ENCODE measurements around the gene BEND5. TPM values are rescaled to one million over a fixed set of nuclear protein-coding genes. Genes with fewer than 3 reads are reported as not detected.

BEND5 gene
- total RNA-seq, 2 experiments from 2014 or later: 2.0 to 2.5 TPM

- no peaks in the 10 kb centered on the region for H3K27me3 Mint-ChIP-seq
- no peak overlapping the region for H3K27ac Mint-ChIP-seq
- H3K9me3 Mint-ChIP-seq: no peaks in the 10 kb centered on the region
- DNase-seq: no peak
- ChIA-PET POLR2A (no interaction called here), CTCF (no interaction called here)
- no peaks in the 10 kb centered on the region for H3K4me1 Mint-ChIP-seq
- H3K4me3 Mint-ChIP-seq: no peak overlapping the region
- H3K36me3 Mint-ChIP-seq (ENCODE audit: low read depth): peaks cover 4% of the 10 kb centered on the region
Measured at GRCh38 chr1:48757363-48757762, 19.3 kb downstream of the BEND5 start.

GRCh38 chr1:48756683-48757316 is 19.9 kb downstream of the BEND5 start:
- Mint-ChIP-seq H3K4me1 (no peaks in the 10 kb centered on the region), H3K9me3 (no peaks in the 10 kb centered on the region), H3K27ac (no peak overlapping the region), H3K27me3 (no peaks in the 10 kb centered on the region), H3K4me3 (no peak overlapping the region), H3K36me3 (ENCODE audit: low read depth) (peaks cover 4% of the 10 kb centered on the region)
- POLR2A ChIA-PET: no interaction called here
- CTCF ChIA-PET: no interaction called here
- no peak for DNase-seq

- H3K36me3 Mint-ChIP-seq (ENCODE audit: low read depth): peaks cover 2% of the 10 kb centered on the region
- ChIA-PET CTCF (no interaction called here), POLR2A (no interaction called here)
- H3K27ac Mint-ChIP-seq: no peak overlapping the region
- no peaks in the 10 kb centered on the region for H3K9me3 Mint-ChIP-seq
- no peak overlapping the region for H3K4me3 Mint-ChIP-seq
- no peaks in the 10 kb centered on the region for H3K27me3 Mint-ChIP-seq
- no peaks in the 10 kb centered on the region for H3K4me1 Mint-ChIP-seq
- no peak for DNase-seq
Measured at GRCh38 chr1:48753293-48753692, 23.4 kb downstream of the BEND5 start.

GRCh38 chr1:48750109-48750508 is 26.6 kb downstream of the BEND5 start:
- Mint-ChIP-seq H3K4me1 (no peaks in the 10 kb centered on the region), H3K36me3 (ENCODE audit: low read depth) (no peaks in the 10 kb centered on the region), H3K9me3 (no peaks in the 10 kb centered on the region), H3K27me3 (no peaks in the 10 kb centered on the region), H3K4me3 (no peak overlapping the region), H3K27ac (no peak overlapping the region)
- no peak for DNase-seq
- CTCF ChIA-PET: interaction anchor here (0.7 to 1.1 kb wide), 2 partner anchors 8 to 25 kb away, joined by 3 read pairs; no protein-coding TSS in a partner anchor
- POLR2A ChIA-PET: no interaction called here

- ChIA-PET POLR2A (no interaction called here), CTCF (no interaction called here)
- no peak for DNase-seq
- no peaks in the 10 kb centered on the region for H3K36me3 Mint-ChIP-seq (ENCODE audit: low read depth)
- H3K27me3 Mint-ChIP-seq: no peaks in the 10 kb centered on the region
- no peaks in the 10 kb centered on the region for H3K4me1 Mint-ChIP-seq
- H3K27ac Mint-ChIP-seq: no peak overlapping the region
- no peak overlapping the region for H3K4me3 Mint-ChIP-seq
- no peaks in the 10 kb centered on the region for H3K9me3 Mint-ChIP-seq
Measured at GRCh38 chr1:48749068-48749467, 27.6 kb downstream of the BEND5 start.

- no peak for DNase-seq
- no peaks in the 10 kb centered on the region for H3K4me1 Mint-ChIP-seq
- CTCF ChIA-PET: no interaction called here
- H3K27ac Mint-ChIP-seq: no peak overlapping the region
- POLR2A ChIA-PET: no interaction called here
- H3K36me3 Mint-ChIP-seq (ENCODE audit: low read depth): no peaks in the 10 kb centered on the region
- no peaks in the 10 kb centered on the region for H3K27me3 Mint-ChIP-seq
- no peaks in the 10 kb centered on the region for H3K9me3 Mint-ChIP-seq
- H3K4me3 Mint-ChIP-seq: no peak overlapping the region
Measured at GRCh38 chr1:48746906-48747305, 29.8 kb downstream of the BEND5 start.

GRCh38 chr1:48744032-48744431 is 32.7 kb downstream of the BEND5 start:
- no peaks in the 10 kb centered on the region for H3K9me3 Mint-ChIP-seq

GRCh38 chr1:48743480-48743879 is 33.2 kb downstream of the BEND5 start:
- DNase-seq: no peak
- POLR2A ChIA-PET: no interaction called here
- Mint-ChIP-seq H3K36me3 (ENCODE audit: low read depth) (no peaks in the 10 kb centered on the region), H3K9me3 (no peaks in the 10 kb centered on the region), H3K4me1 (no peaks in the 10 kb centered on the region), H3K27ac (no peak overlapping the region), H3K27me3 (no peaks in the 10 kb centered on the region), H3K4me3 (no peak overlapping the region)
- CTCF ChIA-PET: interaction anchor here (1.1 kb wide), 1 partner anchor 10 kb away, joined by 5 read pairs; no protein-coding TSS in a partner anchor

More at GRCh38 chr1:48744032-48744431, 32.7 kb downstream of the BEND5 start:
- Mint-ChIP-seq H3K4me3 (no peak overlapping the region), H3K27ac (no peak overlapping the region), H3K36me3 (ENCODE audit: low read depth) (no peaks in the 10 kb centered on the region), H3K4me1 (no peaks in the 10 kb centered on the region), H3K27me3 (no peaks in the 10 kb centered on the region)
- ChIA-PET POLR2A (no interaction called here), CTCF (interaction anchor here (1.1 kb wide), 1 partner anchor 10 kb away, joined by 5 read pairs; no protein-coding TSS in a partner anchor)
- no peak for DNase-seq

- POLR2A ChIA-PET: no interaction called here
- Mint-ChIP-seq H3K4me1 (no peaks in the 10 kb centered on the region), H3K9me3 (no peaks in the 10 kb centered on the region)
Measured at GRCh38 chr1:48741380-48741779, 35.3 kb downstream of the BEND5 start.

GRCh38 chr1:48740621-48741020 is 36.1 kb downstream of the BEND5 start:
- Mint-ChIP-seq H3K4me1 (no peaks in the 10 kb centered on the region), H3K9me3 (no peaks in the 10 kb centered on the region), H3K4me3 (no peak overlapping the region), H3K27me3 (no peaks in the 10 kb centered on the region), H3K27ac (no peak overlapping the region), H3K36me3 (ENCODE audit: low read depth) (no peaks in the 10 kb centered on the region)
- CTCF ChIA-PET: no interaction called here
- POLR2A ChIA-PET: no interaction called here
- no peak for DNase-seq

More at GRCh38 chr1:48741380-48741779, 35.3 kb downstream of the BEND5 start:
- H3K27ac Mint-ChIP-seq: no peak overlapping the region
- no peak overlapping the region for H3K4me3 Mint-ChIP-seq
- CTCF ChIA-PET: no interaction called here
- no peak for DNase-seq
- no peaks in the 10 kb centered on the region for H3K27me3 Mint-ChIP-seq
- no peaks in the 10 kb centered on the region for H3K36me3 Mint-ChIP-seq (ENCODE audit: low read depth)

GRCh38 chr1:48739091-48739490 is 37.6 kb downstream of the BEND5 start:
- no peaks in the 10 kb centered on the region for H3K9me3 Mint-ChIP-seq
- POLR2A ChIA-PET: no interaction called here
- DNase-seq: no peak
- H3K36me3 Mint-ChIP-seq (ENCODE audit: low read depth): no peaks in the 10 kb centered on the region
- H3K4me3 Mint-ChIP-seq: no peak overlapping the region
- CTCF ChIA-PET: no interaction called here
- H3K27ac Mint-ChIP-seq: no peak overlapping the region
- no peaks in the 10 kb centered on the region for H3K4me1 Mint-ChIP-seq
- no peaks in the 10 kb centered on the region for H3K27me3 Mint-ChIP-seq

- Mint-ChIP-seq H3K27me3 (no peaks in the 10 kb centered on the region), H3K36me3 (ENCODE audit: low read depth) (no peaks in the 10 kb centered on the region), H3K4me3 (no peak overlapping the region), H3K9me3 (no peaks in the 10 kb centered on the region), H3K27ac (no peak overlapping the region), H3K4me1 (no peaks in the 10 kb centered on the region)
- POLR2A ChIA-PET: no interaction called here
- no peak for DNase-seq
- CTCF ChIA-PET: no interaction called here
Measured at GRCh38 chr1:48738356-48738755, 38.3 kb downstream of the BEND5 start.

GRCh38 chr1:48735796-48736195 is 40.9 kb downstream of the BEND5 start:
- POLR2A ChIA-PET: no interaction called here
- Mint-ChIP-seq H3K9me3 (no peaks in the 10 kb centered on the region), H3K27ac (no peak overlapping the region), H3K4me3 (no peak overlapping the region), H3K36me3 (ENCODE audit: low read depth) (no peaks in the 10 kb centered on the region), H3K4me1 (no peaks in the 10 kb centered on the region), H3K27me3 (no peaks in the 10 kb centered on the region)
- no peak for DNase-seq
- CTCF ChIA-PET: no interaction called here

GRCh38 chr1:48730164-48730910 is 46.4 kb downstream of the BEND5 start:
- no peak overlapping the region for H3K27ac Mint-ChIP-seq
- H3K4me1 Mint-ChIP-seq: peaks cover 2% of the 10 kb centered on the region
- H3K36me3 Mint-ChIP-seq (ENCODE audit: low read depth): no peaks in the 10 kb centered on the region
- DNase-seq: no peak
- H3K9me3 Mint-ChIP-seq: no peaks in the 10 kb centered on the region
- no peaks in the 10 kb centered on the region for H3K27me3 Mint-ChIP-seq
- CTCF ChIA-PET: no interaction called here
- POLR2A ChIA-PET: no interaction called here
- H3K4me3 Mint-ChIP-seq: no peak overlapping the region

Measured in activated CD4-positive, alpha-beta T cell treated with anti-CD3 and anti-CD28 coated beads, Interleukin-2, amount 10 ng/mL, durations not matched to agents 7 days and 5 days (primary cell).